NCI-H82 treated with DMSO at 0.1 percent for 48 hours (cell line): ENCODE measurements around the gene GGACT.
"Not testable (repeated sequence)": the region's sequence is repeated elsewhere in the genome, so short reads cannot be mapped to it uniquely, and the experiment has no call there.

ENCODE experiments used
- DNase-seq: peaks from one replicate; lab custom pipeline; 2025; ENCODE audit not compliant: unreplicated experiment; lab: John Stamatoyannopoulos, UW

The GGACT gene

GRCh38 chr13:100601716-100602115 lies 13.1 kb upstream of the GGACT start:
- DNase-seq, result no peak

- no peak for DNase-seq
Observed at GRCh38 chr13:100600915-100601314, 12.3 kb upstream of the GGACT start.

- no peak for DNase-seq
Observed at GRCh38 chr13:100600461-100600860, 11.9 kb upstream of the GGACT start.

- no peak for DNase-seq
Observed at GRCh38 chr13:100597253-100597652, 8.7 kb upstream of the GGACT start.

GRCh38 chr13:100596516-100596915 lies 7.9 kb upstream of the GGACT start:
- DNase-seq, result no peak

GRCh38 chr13:100594731-100595130 lies 6.1 kb upstream of the GGACT start:
- DNase-seq, result no peak

GRCh38 chr13:100594255-100594654 lies 5.7 kb upstream of the GGACT start:
- DNase-seq, result no peak

- DNase-seq, result peak; percentile 91
Observed at GRCh38 chr13:100589178-100589725, 663 bp upstream of the GGACT start.

GRCh38 chr13:100584896-100585295 lies 3.7 kb downstream of the GGACT start:
- no peak for DNase-seq

- no peak for DNase-seq
Observed at GRCh38 chr13:100581504-100581903, 7.1 kb downstream of the GGACT start.

GRCh38 chr13:100581030-100581429 lies 7.6 kb downstream of the GGACT start:
- no peak for DNase-seq

- DNase-seq, result no peak
Observed at GRCh38 chr13:100580045-100580444, 8.5 kb downstream of the GGACT start.

- DNase-seq, result not testable (repeated sequence)
Observed at GRCh38 chr13:100577239-100577638, 11.3 kb downstream of the GGACT start.

- peak; percentile 72 for DNase-seq
Observed at GRCh38 chr13:100573121-100573520, 15.5 kb downstream of the GGACT start.

GRCh38 chr13:100566543-100566942 lies 22.0 kb downstream of the GGACT start:
- DNase-seq, result no peak

- DNase-seq, result no peak
Observed at GRCh38 chr13:100565286-100565685, 23.3 kb downstream of the GGACT start.

- DNase-seq, result no peak
Observed at GRCh38 chr13:100564444-100565223, 24.0 kb downstream of the GGACT start.

GRCh38 chr13:100563779-100564178 lies 24.8 kb downstream of the GGACT start:
- DNase-seq, result no peak

- DNase-seq, result no peak
Observed at GRCh38 chr13:100561599-100562204, 26.9 kb downstream of the GGACT start.

- DNase-seq, result no peak
Observed at GRCh38 chr13:100561158-100561499, 27.5 kb downstream of the GGACT start.

- no peak for DNase-seq
Observed at GRCh38 chr13:100560498-100561157, 28.0 kb downstream of the GGACT start.

GRCh38 chr13:100559886-100560285 lies 28.7 kb downstream of the GGACT start:
- no peak for DNase-seq
